GM18520 (cell line): ENCODE measurements around the gene ABHD4.
A peak's percentile ranks its signal among the peaks of the same experiment; 100 is the strongest.
"Not testable (repeated sequence)": the region's sequence is repeated elsewhere in the genome, so short reads cannot be mapped to it uniquely, and the experiment has no call there.

Source experiments
- ATAC-seq: cut with Tn5 transposase; IDR thresholded peaks from one replicate; pipeline ENCODE4 v1.9.1; 2021; ENCODE audit not compliant: unreplicated experiment

The ABHD4 gene

GRCh38 chr14:22561366-22561660 is 36.8 kb upstream of the ABHD4 start:
- no peak for ATAC-seq

DNA sequence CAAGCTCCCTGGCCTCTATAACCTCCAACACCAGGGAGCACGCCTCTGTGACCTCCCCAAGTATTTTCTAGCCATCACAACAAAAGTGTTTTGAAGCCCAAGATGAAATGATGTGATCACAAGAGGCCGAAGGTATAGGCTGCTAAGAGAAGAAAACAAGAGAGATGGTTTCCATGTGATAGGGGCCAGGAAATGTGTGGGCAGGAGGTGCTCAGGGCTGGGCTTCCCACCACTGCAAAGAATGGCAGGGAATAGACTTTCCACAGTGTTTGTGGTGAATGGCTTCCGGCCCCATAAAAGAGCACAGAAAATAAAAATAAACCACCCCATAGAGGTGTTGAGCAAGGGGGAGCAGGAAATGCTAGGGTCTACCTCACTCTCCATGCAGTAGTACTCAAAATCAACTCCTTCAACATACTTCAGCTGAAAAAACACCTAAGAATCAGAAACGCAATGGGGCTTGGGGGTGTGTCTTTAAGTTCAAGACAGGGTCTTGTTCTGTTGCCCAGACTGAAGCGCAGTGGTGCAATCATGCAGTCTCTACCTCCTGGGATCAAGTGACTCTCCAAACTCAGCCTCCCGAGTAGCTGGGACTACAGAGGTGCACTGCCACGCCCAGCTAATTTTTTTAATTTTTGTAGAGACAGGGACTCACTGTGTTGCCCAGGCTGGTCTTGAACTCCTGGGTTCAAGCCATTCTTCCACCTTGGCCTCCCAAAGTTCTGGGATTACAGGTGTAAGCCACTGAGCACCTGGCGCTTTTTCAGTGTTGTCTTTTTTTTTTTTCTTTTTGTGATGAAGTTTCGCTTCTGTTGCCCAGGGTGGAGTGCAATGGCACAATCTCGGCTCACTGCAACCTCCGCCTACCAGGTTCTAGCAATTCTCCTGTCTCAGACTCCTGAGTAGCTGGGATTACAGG is 36.2 kb upstream of the ABHD4 start:
- no peak for ATAC-seq

GRCh38 chr14:22563987-22564386 is 34.1 kb upstream of the ABHD4 start:
- no peak for ATAC-seq

DNA sequence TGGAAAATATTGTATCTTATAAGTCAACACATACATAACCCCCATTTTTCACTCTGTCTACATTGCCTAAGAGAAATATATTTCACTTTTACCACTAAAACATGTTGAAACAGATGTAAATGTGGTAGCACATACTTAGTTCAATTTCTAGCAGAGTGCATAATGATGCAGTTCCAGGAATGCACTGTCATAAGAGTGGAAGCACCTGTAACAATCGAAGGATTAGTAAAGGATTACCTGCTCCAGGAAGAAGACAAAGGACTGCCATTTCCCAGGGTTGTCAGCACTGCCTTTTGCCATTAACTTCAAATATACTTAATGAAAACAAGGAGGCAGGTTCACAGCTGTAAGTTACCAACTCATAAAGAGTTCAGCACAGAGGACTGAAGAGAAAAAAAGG is 33.6 kb upstream of the ABHD4 start:
- ATAC-seq = no peak

- no peak for ATAC-seq
These were observed 32.6 kb upstream of the ABHD4 start for GRCh38 chr14:22565391-22565945.

GRCh38 chr14:22566266-22566665 is 31.8 kb upstream of the ABHD4 start:
- not testable (repeated sequence) for ATAC-seq

DNA sequence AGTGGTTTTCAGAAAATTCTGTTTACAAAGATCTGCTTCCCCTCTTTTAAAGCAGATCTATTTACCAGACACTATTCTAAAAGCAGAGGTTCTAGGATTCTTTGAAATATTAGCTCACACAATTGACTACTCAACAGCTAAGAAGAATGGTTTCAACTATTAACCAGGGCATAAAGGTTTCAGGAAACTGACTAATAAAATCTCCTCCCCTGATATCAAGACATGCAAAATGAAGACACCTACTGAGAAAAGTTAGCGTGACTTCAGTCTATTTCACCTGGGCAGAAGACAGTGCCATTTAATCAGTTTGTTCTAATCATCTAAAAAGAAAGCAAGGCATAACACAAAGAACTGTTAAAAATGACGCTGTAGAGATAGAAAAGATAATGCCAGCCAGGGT is 31.3 kb upstream of the ABHD4 start:
- no peak for ATAC-seq

- no peak for ATAC-seq
These were observed 30.7 kb upstream of the ABHD4 start for GRCh38 chr14:22567437-22567836.

GRCh38 chr14:22569106-22569736 is 28.9 kb upstream of the ABHD4 start:
- no peak for ATAC-seq

GRCh38 chr14:22569737-22570131 is 28.4 kb upstream of the ABHD4 start:
- no peak for ATAC-seq

- peak; percentile 57 for ATAC-seq
These were observed 27.8 kb upstream of the ABHD4 start for GRCh38 chr14:22570132-22570949.

DNA sequence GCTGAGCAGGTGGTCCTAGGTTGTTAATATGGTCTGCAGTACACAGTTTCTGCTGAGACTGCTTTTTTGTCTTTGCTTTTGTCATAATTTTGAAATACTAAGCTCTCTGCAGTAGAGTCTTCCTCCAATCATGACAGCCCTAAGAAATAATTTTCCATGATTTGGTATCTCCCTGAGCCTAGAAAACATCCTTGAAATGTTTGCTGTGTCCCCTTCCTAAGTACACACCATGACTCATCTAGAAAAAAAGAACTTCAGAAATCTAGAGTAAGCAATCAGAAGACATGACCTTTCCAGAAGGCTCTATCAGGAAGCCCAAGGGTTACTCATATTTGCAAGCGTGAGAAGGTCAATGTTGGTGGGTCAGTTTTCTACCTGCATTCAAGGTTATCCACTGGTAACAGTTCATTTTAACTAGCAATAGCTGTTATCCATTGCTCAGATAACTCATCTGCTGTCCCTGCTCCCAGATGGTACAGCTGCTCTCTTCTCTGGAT is 25.5 kb upstream of the ABHD4 start:
- ATAC-seq = no peak

DNA sequence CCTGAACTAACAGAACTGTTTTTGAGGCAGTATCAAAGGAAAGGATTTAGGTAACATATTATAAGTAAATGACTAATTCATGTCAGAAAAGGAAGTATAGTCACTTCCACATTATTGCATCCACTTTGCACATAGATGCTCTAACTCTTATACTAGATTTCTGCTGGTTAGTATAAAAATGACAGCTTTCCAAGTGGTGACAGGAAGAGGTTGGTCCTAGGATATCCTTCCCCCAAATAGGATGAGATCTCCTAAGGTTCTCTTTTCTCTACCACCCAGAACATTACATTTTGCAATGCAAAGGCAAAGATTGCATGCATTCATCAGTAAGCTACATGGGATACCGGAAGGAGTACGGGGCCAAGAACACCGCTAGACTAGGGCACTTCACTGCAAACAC is 24.3 kb upstream of the ABHD4 start:
- ATAC-seq = no peak

DNA sequence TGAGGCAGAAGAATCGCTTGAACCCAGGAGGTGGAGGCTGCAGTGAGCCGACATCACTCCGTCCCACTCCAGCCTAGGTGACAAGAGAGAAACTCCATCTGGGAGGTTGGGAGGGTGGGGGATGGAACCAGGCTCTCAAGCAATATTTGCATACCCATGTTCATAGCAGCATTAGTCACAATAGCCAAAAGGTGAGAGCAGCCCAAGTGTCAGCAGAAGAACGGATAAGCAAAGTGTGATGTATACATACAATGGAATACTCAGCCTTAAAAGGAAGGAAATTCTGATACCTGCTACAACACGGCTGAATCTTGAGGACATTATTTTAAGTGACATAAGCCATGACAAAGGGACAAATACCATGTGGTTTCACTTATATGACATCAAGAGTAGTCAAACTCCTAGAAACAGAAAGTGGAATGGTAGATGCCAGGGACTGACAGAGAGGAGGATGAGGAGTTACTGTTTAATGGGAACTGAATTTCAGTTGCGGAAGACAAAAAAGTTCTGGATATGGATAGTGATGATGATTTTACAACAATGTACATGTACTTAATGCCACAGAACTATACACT is 20.7 kb upstream of the ABHD4 start:
- ATAC-seq = no peak

DNA sequence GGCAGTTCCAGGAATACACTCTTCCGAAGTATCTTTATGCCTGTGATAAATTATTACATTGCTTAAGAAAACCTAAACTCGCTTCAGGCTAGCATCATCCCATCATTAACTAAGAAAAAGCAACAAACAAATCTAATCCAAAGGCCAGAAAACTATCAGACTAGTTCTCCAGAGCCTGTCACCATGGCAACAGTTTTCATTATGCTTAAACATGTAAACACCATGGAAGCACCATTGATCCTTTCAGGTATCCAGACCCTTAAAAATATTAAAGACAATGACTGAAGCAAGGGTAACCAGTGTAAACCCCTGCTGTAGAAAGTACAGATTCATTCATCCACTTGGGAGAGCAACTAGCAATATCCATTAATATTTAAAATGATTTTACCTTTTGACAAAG is 18.9 kb upstream of the ABHD4 start:
- ATAC-seq = no peak

GRCh38 chr14:22579881-22580280 is 18.2 kb upstream of the ABHD4 start:
- no peak for ATAC-seq

- ATAC-seq = no peak
These were observed 17.5 kb upstream of the ABHD4 start for GRCh38 chr14:22580625-22581024.

- ATAC-seq = no peak
These were observed 14.1 kb upstream of the ABHD4 start for GRCh38 chr14:22583994-22584393.

DNA sequence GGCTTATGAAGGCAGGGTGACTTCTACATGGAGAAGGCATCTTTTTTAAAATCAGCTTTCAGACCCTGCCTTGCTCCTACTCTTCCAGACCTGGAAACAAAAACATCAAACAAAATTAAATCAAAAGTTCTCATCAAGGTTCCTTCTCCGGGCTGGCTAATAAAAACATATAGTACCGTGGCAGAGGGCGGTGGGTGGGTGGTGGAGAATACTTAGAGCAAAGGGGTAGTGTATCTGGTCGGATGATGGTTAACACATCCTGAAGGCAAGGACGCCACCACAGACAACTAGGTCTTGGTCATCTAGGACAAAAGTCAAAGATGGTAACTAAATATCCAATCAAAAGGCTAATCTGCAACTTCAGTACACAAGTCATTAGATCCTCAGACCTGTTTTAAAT is 10.9 kb upstream of the ABHD4 start:
- no peak for ATAC-seq

- ATAC-seq = not testable (repeated sequence)
These were observed 10.2 kb upstream of the ABHD4 start for GRCh38 chr14:22587677-22588422.
